Renal cortex interstitium (tissue), 11 donors: ENCODE measurements around the gene SAXO1. TPM values are rescaled to one million over a fixed set of nuclear protein-coding genes. Genes with fewer than 3 reads are reported as not detected.
A peak's percentile ranks its signal among the peaks of the same experiment; 100 is the strongest.
"Not testable (repeated sequence)": the region's sequence is repeated elsewhere in the genome, so short reads cannot be mapped to it uniquely, and the experiment has no call there.

Source experiments
- DNase-seq, 11 donors: peaks; one replicate each; pipeline ENCODE4 v3.0.0-alpha.2; 2013; ENCODE audit warnings: low read depth in 9 of 11, low spot score in 4 of 11; ENCODE audit errors: extremely low read depth in 1 of 11
- polyA plus RNA-seq, 3 donors: library from polyadenylated mRNA; unstranded; fragments of 120-200 nt; gene quantifications; one replicate each; pipeline ENCODE4 v1.2.1, GENCODE V29; 2013; ENCODE audit not compliant: insufficient read length in 3 of 3

The SAXO1 gene
- polyA plus RNA-seq, 3 donors = 0.09 to 0.29 (median 0.19) TPM

- DNase-seq = no peak
These were observed 56.1 kb downstream of the SAXO1 start for GRCh38 chr9:18976709-18977531.

- DNase-seq = no peak
These were observed 56.7 kb downstream of the SAXO1 start for GRCh38 chr9:18976221-18976708.

GRCh38 chr9:18973348-18973747 lies 59.7 kb downstream of the SAXO1 start:
- DNase-seq = no peak

GRCh38 chr9:18972675-18973074 lies 60.3 kb downstream of the SAXO1 start:
- no peak for DNase-seq

- no peak for DNase-seq
These were observed 61.1 kb downstream of the SAXO1 start for GRCh38 chr9:18971909-18972308.

- peak in 1 of 11 donors; percentile 60 for DNase-seq
These were observed 61.6 kb downstream of the SAXO1 start for GRCh38 chr9:18971404-18971803.

- DNase-seq = no peak
These were observed 62.6 kb downstream of the SAXO1 start for GRCh38 chr9:18970393-18970792.

GRCh38 chr9:18969128-18969527 lies 63.9 kb downstream of the SAXO1 start:
- DNase-seq = peak in 2 of 11 donors; percentile 44 to 47

- no peak for DNase-seq
These were observed 77.4 kb downstream of the SAXO1 start for GRCh38 chr9:18955626-18956025.

GRCh38 chr9:18951936-18952335 lies 81.1 kb downstream of the SAXO1 start:
- DNase-seq = peak in 1 of 11 donors; percentile 25

GRCh38 chr9:18947892-18948339 lies 85.1 kb downstream of the SAXO1 start:
- DNase-seq = no peak

- no peak for DNase-seq
These were observed 90.2 kb downstream of the SAXO1 start for GRCh38 chr9:18942801-18943200.

GRCh38 chr9:18941060-18941740 lies 91.8 kb downstream of the SAXO1 start:
- no peak for DNase-seq

- no peak for DNase-seq
These were observed 93.1 kb downstream of the SAXO1 start for GRCh38 chr9:18939943-18940342.

GRCh38 chr9:18936094-18936871 lies 96.7 kb downstream of the SAXO1 start:
- no peak for DNase-seq

GRCh38 chr9:18935541-18935940 lies 97.5 kb downstream of the SAXO1 start:
- no peak for DNase-seq

GRCh38 chr9:18930611-18931010 lies 102.4 kb downstream of the SAXO1 start:
- DNase-seq = not testable (repeated sequence)

- DNase-seq = no peak
These were observed 104.3 kb downstream of the SAXO1 start for GRCh38 chr9:18928711-18929110.

- no peak for DNase-seq
These were observed 106.5 kb downstream of the SAXO1 start for GRCh38 chr9:18926513-18926912.
